ENCODE data around the gene EIF2A. TPM values are rescaled to one million over a fixed set of nuclear protein-coding genes. Genes with fewer than 3 reads are reported as not detected.

The EIF2A gene
- total RNA-seq, 4 donors from 2014 or later = 132 to 223 (median 187) TPM

DNA sequence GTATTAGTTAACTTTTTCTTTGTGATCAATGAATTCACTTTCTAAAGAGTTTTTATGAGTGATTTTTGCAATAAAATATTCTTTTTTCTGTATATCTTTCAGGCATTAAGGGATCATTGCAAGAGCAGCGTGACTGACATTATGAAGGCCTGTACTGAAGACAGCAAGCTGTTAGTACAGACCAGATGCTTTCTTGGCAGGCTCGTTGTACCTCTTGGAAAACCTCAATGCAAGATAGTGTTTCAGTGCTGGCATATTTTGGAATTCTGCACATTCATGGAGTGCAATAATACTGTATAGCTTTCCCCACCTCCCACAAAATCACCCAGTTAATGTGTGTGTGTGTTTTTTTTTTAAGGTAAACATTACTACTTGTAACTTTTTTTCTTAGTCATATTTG is 81.0 kb downstream of the EIF2A start:
- no peak for DNase-seq (ENCODE audit: low spot score in 2 of 2)
- intact Hi-C loops (cut with DNase I; ENCODE audit: low total_unique reads) = no loop called here
- TF ChIP-seq CTCF (IDR thresholded peaks at IDR 0.05) (no peak), POLR2A (IDR thresholded peaks at IDR 0.05) (no peak)
- no peak overlapping the region for H3K4me3 ChIP-seq (ENCODE audit: low read depth, poor library complexity, severe bottlenecking)
- 76 to 85% methylated on average over 2 of the region's 2 CpGs for WGBS, 2 donors

- TF ChIP-seq CTCF (IDR thresholded peaks at IDR 0.05) = no peak
- no peak for TF ChIP-seq POLR2A (IDR thresholded peaks at IDR 0.05)
- no peak overlapping the region for H3K4me3 ChIP-seq (ENCODE audit: low read depth, poor library complexity, severe bottlenecking)
- no peak for DNase-seq (ENCODE audit: low spot score in 2 of 2)
- WGBS, 2 donors = 94% methylated on average over 7 of the region's 7 CpGs
- intact Hi-C loops (cut with DNase I; ENCODE audit: low total_unique reads) = no loop called here
Measured at GRCh38 chr3:150631515-150632221, 85.1 kb downstream of the EIF2A start.

- intact Hi-C loops (cut with DNase I; ENCODE audit: low total_unique reads) = no loop called here
- no peak overlapping the region for H3K4me3 ChIP-seq (ENCODE audit: low read depth, poor library complexity, severe bottlenecking)
- TF ChIP-seq CTCF (IDR thresholded peaks at IDR 0.05) (no peak), POLR2A (IDR thresholded peaks at IDR 0.05) (no peak)
- no peak for DNase-seq (ENCODE audit: low spot score in 2 of 2)
- WGBS, 2 donors = 63 to 73% methylated on average over 6 of the region's 6 CpGs
Measured at GRCh38 chr3:150635076-150635475, 88.5 kb downstream of the EIF2A start.

GRCh38 chr3:150635526-150635925 is 88.9 kb downstream of the EIF2A start:
- DNase-seq (ENCODE audit: low spot score in 2 of 2) = no peak
- H3K4me3 ChIP-seq (ENCODE audit: low read depth, poor library complexity, severe bottlenecking) = no peak overlapping the region
- no peak for TF ChIP-seq CTCF (IDR thresholded peaks at IDR 0.05)
- 54 to 80% methylated on average over 1 of the region's 1 CpG for WGBS, 2 donors
- intact Hi-C loops (cut with DNase I; ENCODE audit: low total_unique reads) = no loop called here

Other genes with a start within 250 kb of the EIF2A start
- gene TSC22D2, start 138.5 kb upstream of the EIF2A start, total RNA-seq = 10 to 100 TPM; 13.0 to 60.4 (median 16.7) TPM
- gene SERP1, start 291 bp upstream of the EIF2A start, total RNA-seq = 100 to 1,000 TPM; 155 to 282 (median 197) TPM
- gene SELENOT, start 56.5 kb downstream of the EIF2A start, total RNA-seq = 10 to 100 TPM; 39.2 to 76.8 (median 64.8) TPM
- gene ERICH6, start 157.1 kb downstream of the EIF2A start, total RNA-seq = not detected
- 100 to 1,000 TPM in 2 of 4 donors, 10 to 100 TPM in 2; 78.5 to 117 (median 94.6) TPM for gene SIAH2, start 216.4 kb downstream of the EIF2A start, total RNA-seq